Heart left ventricle (tissue), 13 donors: ENCODE measurements around the gene ATG9B.

Experiments used
- POLR2A ChIP-seq, 2 donors: fragments of 450-650 bp; IDR thresholded peaks; one replicate each; pipeline ENCODE4 v1.6.1; 2017; ENCODE audit warnings: antibody characterized with exemption in 2 of 2, mild to moderate bottlenecking in 2 of 2, moderate library complexity in 2 of 2
- TF ChIP-seq, protein P1 (sequence below), 12 donors: fragments of 200-600 bp; sonication (generic) in 4 of 12; IDR thresholded peaks; one replicate each; pipeline versions ENCODE4 v1.5.0 to v1.8.0; 2018 to 2022; ENCODE audit warnings: antibody characterized with exemption in 12 of 12, mild to moderate bottlenecking in 5 of 12
- donor health status: ischemic (EF 13 %, LVEDD 7.1; RV severe dilation, severe dysfunction).
- donor health status: DM: no; HTN: yes; CAD: no.
- donor health status: DM: no; HTN: no; CAD: no.
- donor health status: ischemic (EF 25% LVEDD 6.9; RV normal size, moderate dysfunction).
- donor health status: ischemic (EF 25% LVEDD 5.7; RV mildly dilated, moderate dysfunction).
- donor health status: ischemic (EF 35%, LVEDD 5.7; RV mildly dilated, moderate dysfunction).
- donor health status: nonischemic (EF 11% LVEDD 7.7; RV severe dilation, severe dysfunction).
- donor health status: DM: yes; HTN: yes; CAD: no.
- donor health status: PGD.
- donor health status: ischemic (EF 29% LVEDD 5.4; RV normal size, mild dysfunction).
- donor health status: nonischemic (EF 23%, LVEDD 6.1; RV moderate dilation, normal function).

GRCh38 chr7:151063212-151063561, 38.9 kb upstream of the ATG9B start:
- TF ChIP-seq POLR2A (IDR thresholded peaks at IDR 0.05), result no peak
- TF ChIP-seq, protein P1, sequence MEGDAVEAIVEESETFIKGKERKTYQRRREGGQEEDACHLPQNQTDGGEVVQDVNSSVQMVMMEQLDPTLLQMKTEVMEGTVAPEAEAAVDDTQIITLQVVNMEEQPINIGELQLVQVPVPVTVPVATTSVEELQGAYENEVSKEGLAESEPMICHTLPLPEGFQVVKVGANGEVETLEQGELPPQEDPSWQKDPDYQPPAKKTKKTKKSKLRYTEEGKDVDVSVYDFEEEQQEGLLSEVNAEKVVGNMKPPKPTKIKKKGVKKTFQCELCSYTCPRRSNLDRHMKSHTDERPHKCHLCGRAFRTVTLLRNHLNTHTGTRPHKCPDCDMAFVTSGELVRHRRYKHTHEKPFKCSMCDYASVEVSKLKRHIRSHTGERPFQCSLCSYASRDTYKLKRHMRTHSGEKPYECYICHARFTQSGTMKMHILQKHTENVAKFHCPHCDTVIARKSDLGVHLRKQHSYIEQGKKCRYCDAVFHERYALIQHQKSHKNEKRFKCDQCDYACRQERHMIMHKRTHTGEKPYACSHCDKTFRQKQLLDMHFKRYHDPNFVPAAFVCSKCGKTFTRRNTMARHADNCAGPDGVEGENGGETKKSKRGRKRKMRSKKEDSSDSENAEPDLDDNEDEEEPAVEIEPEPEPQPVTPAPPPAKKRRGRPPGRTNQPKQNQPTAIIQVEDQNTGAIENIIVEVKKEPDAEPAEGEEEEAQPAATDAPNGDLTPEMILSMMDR (IDR thresholded peaks at IDR 0.05), result no peak
